Ishikawa (cell line): ENCODE results near the gene DBR1.

Experiments used
- CEBPB ChIP-seq: IDR thresholded peaks from 2 replicates; pipeline ENCODE4 v1.6.1; 2012
- CREB1 ChIP-seq: IDR thresholded peaks from 2 replicates; pipeline ENCODE4 v1.6.1; 2012; ENCODE audit warnings: low read depth
- EGR1 ChIP-seq: IDR thresholded peaks from 2 replicates; pipeline ENCODE4 v1.6.1; 2012
- EP300 ChIP-seq: IDR thresholded peaks from 2 replicates; pipeline ENCODE4 v1.6.1; 2012; ENCODE audit warnings: borderline replicate concordance
- FOXM1 ChIP-seq: IDR thresholded peaks from 2 replicates; pipeline ENCODE4 v1.6.1; 2012; ENCODE audit warnings: low read depth, borderline replicate concordance
- NFIC ChIP-seq: IDR thresholded peaks from 2 replicates; pipeline ENCODE4 v1.6.1; 2012
- RAD21 ChIP-seq: IDR thresholded peaks from 2 replicates; pipeline ENCODE4 v1.6.1; 2012; ENCODE audit warnings: low read depth
- TAF1 ChIP-seq: IDR thresholded peaks from 2 replicates; pipeline ENCODE4 v1.6.1; 2012; ENCODE audit warnings: low read depth, mild to moderate bottlenecking
- TCF12 ChIP-seq: IDR thresholded peaks from 2 replicates; pipeline ENCODE4 v1.6.1; 2012; ENCODE audit warnings: low read depth
- TEAD4 ChIP-seq: IDR thresholded peaks from 2 replicates; pipeline ENCODE4 v1.6.1; 2012
- YY1 ChIP-seq: IDR thresholded peaks from 2 replicates; pipeline ENCODE4 v1.6.1; 2012; ENCODE audit warnings: low read depth
- ZBTB7A ChIP-seq: IDR thresholded peaks from 2 replicates; pipeline ENCODE4 v1.6.1; 2012; ENCODE audit warnings: low read depth
- TF ChIP-seq, protein P1 (sequence below): IDR thresholded peaks from 2 replicates; pipeline ENCODE4 v1.6.1; 2012
- TF ChIP-seq, protein P2 (sequence below): IDR thresholded peaks from 2 replicates; pipeline ENCODE4 v1.6.1; 2012
- TF ChIP-seq, protein P3 (sequence below): IDR thresholded peaks from 2 replicates; pipeline ENCODE4 v1.6.1; 2012; ENCODE audit warnings: low read depth, mild to moderate bottlenecking

DBR1 gene

DNA sequence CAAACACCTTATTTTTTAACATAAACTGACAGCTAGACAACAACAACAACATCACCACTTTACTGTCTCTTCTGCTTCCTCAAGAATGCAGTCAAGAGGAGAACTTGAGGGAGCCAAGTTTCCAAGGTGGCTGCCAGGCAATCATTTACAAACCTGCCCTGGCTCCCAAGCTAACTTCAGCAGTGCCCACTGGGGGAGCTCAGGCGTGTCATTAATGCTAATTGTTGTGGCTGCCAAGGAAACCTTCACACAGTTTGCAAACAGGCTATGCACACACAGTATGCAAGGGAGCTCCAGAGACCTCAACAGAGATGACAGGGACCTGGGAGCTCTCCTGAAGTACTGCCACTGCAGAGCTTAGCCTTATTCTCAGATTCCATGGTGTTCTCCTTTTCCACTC, 61.4 kb downstream of the DBR1 start:
- TF ChIP-seq TEAD4, result no peak
- no peak for TF ChIP-seq EGR1
- no peak for TF ChIP-seq NFIC
- TF ChIP-seq EP300, result no peak
- no peak for TF ChIP-seq RAD21
- no peak for TF ChIP-seq YY1
- TF ChIP-seq, protein P1, sequence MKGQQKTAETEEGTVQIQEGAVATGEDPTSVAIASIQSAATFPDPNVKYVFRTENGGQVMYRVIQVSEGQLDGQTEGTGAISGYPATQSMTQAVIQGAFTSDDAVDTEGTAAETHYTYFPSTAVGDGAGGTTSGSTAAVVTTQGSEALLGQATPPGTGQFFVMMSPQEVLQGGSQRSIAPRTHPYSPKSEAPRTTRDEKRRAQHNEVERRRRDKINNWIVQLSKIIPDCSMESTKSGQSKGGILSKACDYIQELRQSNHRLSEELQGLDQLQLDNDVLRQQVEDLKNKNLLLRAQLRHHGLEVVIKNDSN, result no peak
- TF ChIP-seq FOXM1, result no peak
- no peak for TF ChIP-seq TAF1
- TF ChIP-seq CREB1, result no peak
- TF ChIP-seq CEBPB, result no peak
- no peak for TF ChIP-seq TCF12
- no peak for TF ChIP-seq ZBTB7A
- TF ChIP-seq, protein P2, sequence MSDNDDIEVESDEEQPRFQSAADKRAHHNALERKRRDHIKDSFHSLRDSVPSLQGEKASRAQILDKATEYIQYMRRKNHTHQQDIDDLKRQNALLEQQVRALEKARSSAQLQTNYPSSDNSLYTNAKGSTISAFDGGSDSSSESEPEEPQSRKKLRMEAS, result no peak

DNA sequence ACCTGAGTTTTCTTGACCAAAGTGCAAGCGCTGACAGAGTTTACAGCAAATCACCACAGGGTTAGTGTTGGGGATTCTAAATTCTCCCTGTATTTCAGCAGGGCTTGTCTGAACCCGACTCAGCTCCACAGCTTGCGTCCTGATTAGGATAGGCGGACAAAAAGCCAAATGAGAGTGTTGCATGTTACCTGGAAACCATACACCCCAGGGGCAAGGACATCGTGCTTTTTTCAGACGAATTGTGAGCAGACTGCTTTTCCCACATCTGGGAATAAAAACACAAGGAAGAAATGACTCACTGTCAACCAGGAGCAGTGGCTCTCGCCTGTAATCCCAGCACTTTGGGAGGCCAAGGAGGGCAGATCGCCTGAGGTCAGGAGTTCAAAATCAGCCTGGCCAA, 62.4 kb downstream of the DBR1 start:
- TF ChIP-seq, protein P1, result no peak
- no peak for TF ChIP-seq CREB1
- TF ChIP-seq TAF1, result no peak
- no peak for TF ChIP-seq EGR1
- no peak for TF ChIP-seq EP300
- TF ChIP-seq, protein P2, result no peak
- TF ChIP-seq TEAD4, result no peak
- no peak for TF ChIP-seq YY1
- TF ChIP-seq TCF12, result no peak
- no peak for TF ChIP-seq FOXM1
- TF ChIP-seq, protein P3, sequence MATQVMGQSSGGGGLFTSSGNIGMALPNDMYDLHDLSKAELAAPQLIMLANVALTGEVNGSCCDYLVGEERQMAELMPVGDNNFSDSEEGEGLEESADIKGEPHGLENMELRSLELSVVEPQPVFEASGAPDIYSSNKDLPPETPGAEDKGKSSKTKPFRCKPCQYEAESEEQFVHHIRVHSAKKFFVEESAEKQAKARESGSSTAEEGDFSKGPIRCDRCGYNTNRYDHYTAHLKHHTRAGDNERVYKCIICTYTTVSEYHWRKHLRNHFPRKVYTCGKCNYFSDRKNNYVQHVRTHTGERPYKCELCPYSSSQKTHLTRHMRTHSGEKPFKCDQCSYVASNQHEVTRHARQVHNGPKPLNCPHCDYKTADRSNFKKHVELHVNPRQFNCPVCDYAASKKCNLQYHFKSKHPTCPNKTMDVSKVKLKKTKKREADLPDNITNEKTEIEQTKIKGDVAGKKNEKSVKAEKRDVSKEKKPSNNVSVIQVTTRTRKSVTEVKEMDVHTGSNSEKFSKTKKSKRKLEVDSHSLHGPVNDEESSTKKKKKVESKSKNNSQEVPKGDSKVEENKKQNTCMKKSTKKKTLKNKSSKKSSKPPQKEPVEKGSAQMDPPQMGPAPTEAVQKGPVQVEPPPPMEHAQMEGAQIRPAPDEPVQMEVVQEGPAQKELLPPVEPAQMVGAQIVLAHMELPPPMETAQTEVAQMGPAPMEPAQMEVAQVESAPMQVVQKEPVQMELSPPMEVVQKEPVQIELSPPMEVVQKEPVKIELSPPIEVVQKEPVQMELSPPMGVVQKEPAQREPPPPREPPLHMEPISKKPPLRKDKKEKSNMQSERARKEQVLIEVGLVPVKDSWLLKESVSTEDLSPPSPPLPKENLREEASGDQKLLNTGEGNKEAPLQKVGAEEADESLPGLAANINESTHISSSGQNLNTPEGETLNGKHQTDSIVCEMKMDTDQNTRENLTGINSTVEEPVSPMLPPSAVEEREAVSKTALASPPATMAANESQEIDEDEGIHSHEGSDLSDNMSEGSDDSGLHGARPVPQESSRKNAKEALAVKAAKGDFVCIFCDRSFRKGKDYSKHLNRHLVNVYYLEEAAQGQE, result no peak
- TF ChIP-seq ZBTB7A, result no peak
- TF ChIP-seq CEBPB, result no peak
- no peak for TF ChIP-seq RAD21
- TF ChIP-seq NFIC, result no peak
